D721Med (cell line): Measurements from ENCODE around the gene C1orf74.
"Not testable (repeated sequence)": the region's sequence is repeated elsewhere in the genome, so short reads cannot be mapped to it uniquely, and the experiment has no call there.

ENCODE experiments used
- DNase-seq: peaks from one replicate; pipeline ENCODE4 v3.0.0; 2011; ENCODE audit warnings: low spot score; ENCODE audit not compliant: insufficient read length
- FAIRE-seq: peaks from 2 replicates; lab custom pipeline; 2011; peaks lifted over from hg19 to GRCh38; lab: Jason Lieb, UNC
- TF ChIP-seq, protein P1 (sequence below): IDR thresholded peaks from 2 replicates; pipeline ENCODE4 v1.5.1; 2012; ENCODE audit warnings: mild to moderate bottlenecking, control low read depth; ENCODE audit not compliant: insufficient read depth; ENCODE audit errors: missing control alignments

C1orf74 gene

DNA sequence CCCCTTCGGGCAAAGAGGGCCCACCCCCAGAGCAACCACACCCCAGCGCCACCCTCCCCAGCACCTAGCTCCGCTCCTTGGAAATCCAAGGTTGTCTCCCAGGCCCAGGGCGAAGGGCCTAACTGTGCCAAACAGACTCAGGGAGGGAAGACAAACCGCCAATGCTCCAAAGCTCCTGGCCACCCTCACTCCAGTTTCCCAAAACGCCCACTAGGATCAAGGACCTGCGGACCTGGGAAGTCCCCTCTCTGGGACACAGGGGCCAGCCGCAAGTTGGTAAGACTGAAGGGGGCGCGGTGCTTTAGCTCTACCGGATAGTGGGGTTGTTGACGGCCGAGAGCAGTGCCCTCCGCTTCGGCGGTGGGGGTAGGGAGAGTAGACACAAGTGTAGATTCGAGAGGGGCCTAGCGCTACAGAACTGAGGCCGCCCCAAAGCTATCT, 21.0 kb upstream of the C1orf74 start:
- FAIRE-seq (no peak), DNase-seq (no peak)
- TF ChIP-seq, protein P1, sequence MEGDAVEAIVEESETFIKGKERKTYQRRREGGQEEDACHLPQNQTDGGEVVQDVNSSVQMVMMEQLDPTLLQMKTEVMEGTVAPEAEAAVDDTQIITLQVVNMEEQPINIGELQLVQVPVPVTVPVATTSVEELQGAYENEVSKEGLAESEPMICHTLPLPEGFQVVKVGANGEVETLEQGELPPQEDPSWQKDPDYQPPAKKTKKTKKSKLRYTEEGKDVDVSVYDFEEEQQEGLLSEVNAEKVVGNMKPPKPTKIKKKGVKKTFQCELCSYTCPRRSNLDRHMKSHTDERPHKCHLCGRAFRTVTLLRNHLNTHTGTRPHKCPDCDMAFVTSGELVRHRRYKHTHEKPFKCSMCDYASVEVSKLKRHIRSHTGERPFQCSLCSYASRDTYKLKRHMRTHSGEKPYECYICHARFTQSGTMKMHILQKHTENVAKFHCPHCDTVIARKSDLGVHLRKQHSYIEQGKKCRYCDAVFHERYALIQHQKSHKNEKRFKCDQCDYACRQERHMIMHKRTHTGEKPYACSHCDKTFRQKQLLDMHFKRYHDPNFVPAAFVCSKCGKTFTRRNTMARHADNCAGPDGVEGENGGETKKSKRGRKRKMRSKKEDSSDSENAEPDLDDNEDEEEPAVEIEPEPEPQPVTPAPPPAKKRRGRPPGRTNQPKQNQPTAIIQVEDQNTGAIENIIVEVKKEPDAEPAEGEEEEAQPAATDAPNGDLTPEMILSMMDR, result no peak

DNA sequence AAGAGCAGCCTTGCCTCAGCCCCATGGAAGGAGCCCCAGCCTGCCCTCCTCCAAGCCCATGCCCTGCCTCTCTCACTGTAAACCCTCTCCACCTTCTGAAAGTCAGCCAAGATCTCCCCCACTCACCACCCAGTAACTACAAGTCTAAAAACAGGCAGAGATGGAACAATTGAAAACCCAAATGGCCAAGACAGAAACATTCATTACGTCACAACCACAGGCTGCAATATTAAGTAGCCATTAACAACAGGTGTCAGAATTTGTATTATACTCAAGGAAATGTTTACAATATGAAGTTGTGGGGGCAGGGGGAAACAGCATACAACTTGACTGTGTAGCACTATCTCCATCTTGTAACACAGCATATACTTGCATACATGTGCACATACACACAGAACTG, 19.2 kb upstream of the C1orf74 start:
- TF ChIP-seq, protein P1, result no peak
- DNase-seq, result no peak
- no peak for FAIRE-seq

DNA sequence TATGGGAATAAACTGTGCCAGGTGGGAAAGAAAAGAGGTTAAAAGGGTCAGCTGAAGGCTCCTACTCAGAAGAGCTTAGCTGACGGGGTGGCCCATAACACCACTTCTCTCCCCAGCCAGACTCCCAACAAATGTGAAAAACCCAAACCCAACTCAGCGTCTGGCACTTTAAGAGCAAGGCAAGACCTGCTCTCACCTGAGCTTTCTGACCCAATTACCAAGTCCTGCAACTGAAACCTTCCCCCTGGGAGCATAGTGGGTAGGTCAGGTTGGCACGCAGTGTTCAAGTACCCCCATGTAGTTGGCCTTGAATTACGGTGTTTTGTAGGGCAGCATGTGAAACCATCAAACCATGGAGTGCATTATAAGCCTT, 18.4 kb upstream of the C1orf74 start:
- FAIRE-seq, result no peak
- TF ChIP-seq, protein P1, result no peak
- DNase-seq, result no peak

DNA sequence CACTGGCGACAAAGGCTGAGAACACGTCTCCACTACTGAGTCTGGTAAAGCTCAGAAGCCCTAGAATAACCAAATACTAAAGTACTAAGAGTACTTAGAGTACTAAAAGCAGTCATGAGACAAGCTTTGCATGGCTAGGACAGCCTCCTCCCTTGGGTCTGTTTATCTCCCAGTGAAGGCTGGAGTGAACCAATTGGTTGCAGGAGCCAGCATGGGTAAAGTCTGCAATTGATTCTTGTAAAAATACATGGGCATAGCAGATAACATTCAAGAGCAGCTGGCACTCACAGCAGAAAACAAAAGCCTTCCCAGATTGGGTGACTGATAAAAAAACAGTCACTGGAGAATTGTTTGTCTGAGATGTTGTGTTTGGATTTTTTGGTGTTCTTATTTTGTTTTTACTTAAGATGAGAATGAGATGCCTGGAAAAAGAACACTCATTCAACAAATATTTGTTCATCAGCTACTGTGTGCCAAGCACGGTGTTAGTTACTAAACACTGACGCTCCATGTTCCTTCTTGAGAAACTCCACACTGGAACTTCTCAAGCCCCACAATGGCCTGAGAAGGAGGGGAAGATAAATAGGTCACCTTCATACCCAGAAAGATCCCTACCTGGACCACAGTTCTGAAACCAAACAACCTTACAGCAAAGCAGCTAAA, 17.9 kb upstream of the C1orf74 start:
- FAIRE-seq, result no peak
- TF ChIP-seq, protein P1, result no peak
- DNase-seq, result no peak

DNA sequence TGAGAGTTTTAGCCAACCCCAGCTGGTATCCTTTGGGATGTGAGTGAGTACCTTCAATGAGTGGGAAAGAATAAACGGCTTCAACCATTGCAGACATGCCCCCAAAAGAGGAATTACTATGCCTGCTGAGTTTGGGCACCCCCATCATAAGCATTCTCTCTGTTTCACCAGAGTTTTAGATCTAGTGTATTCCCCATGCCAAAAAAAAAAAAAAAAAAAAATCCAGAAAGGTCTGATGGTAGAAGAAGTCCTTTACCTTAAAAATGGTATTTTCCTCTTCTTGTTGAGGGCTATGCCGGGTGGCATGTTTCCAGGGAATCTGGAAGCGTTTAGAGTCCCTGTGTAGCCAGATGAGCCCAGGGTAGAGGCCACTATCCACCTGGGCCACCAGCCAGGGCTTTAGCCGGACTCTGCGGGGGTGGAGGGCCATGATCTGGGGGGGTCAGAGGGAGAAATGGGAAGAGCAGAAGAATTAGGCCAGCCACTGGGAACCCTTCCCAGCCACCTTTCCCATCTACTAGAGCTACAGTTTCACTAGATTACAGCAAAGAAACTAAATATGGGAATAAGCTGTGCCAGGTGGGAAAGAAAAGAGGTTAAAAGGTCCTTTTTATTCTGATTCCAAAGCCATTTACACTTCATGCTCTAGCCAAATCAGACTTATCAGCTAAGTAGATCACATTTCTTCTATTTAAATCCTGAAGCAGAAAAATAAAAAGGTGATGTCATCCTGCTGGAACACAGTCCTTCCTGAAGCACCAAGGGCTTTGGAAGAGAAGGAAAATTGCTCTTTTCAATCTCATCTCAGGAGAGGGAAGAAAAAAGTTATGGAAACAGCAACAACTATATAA, 16.9 kb upstream of the C1orf74 start:
- TF ChIP-seq, protein P1, result no peak
- FAIRE-seq, result no peak
- DNase-seq, result no peak

DNA sequence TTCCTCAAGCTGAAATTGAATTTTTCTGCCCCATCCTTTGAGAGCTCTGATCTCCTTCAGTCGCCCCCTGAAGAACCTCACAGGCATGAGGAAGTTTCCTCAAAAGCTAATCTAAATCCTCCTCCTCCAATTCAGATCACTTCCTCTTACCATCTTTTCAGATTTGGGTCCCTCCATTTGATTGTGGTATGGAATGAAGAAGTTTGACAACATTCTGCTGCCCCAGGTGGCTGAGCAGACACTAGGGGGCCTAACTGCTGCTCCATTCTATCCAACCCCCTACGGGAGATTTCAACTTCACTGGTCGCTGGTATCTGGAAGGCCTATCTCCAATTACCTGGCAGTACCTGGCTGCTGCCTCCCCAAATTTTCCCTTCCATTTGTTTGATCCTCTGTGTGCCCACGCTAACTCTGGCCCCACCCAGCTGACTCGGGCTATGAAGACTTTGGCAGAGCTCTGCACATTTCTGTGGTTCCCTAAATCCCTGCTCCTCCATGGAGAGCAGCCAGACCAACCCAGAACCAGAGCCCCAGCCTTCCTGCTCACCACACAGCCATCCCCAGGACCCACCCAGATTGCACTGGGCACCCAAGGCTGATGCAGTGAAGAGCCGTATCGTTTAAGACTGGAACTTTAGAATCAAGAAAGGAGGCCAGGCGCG, 13.8 kb upstream of the C1orf74 start:
- DNase-seq, result no peak
- TF ChIP-seq, protein P1, result no peak
- no peak for FAIRE-seq

DNA sequence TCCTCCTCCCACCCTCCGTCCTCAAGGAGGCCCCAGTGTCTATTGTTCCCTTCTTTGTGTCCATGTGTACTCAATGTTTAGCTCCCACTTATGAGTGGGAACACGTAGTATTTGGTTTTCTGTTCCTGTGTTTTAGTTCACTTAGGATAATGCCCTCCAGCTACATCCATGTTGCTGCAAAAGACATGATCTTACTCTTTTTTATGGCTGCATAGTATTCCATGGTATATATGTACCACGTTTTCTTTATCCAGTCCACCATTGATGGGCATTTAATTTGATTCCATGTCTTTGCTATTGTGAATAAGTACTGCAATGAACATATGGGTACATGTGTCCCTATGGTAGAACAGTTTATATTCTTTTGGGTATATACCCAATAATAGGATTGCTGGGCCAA, 9.4 kb upstream of the C1orf74 start:
- DNase-seq, FAIRE-seq: not testable (repeated sequence)
